Spinal cord (tissue), 10 donors: ENCODE results near the gene NRF1. TPM values are rescaled to one million over a fixed set of nuclear protein-coding genes. Genes with fewer than 3 reads are reported as not detected.

Source experiments
- DNase-seq, 6 donors: peaks; one replicate each; pipeline versions ENCODE4 v3.0.0 to v3.0.0-alpha.2; 2013 to 2015; ENCODE audit warnings: low spot score in 6 of 6, low read depth in 4 of 6
- H3K27ac ChIP-seq: one replicate; pipeline ENCODE4 v1.5.1; 2013; ENCODE audit warnings: low read depth, low read length, control low read depth
- H3K27me3 ChIP-seq: one replicate; pipeline ENCODE4 v1.6.1; 2013; ENCODE audit warnings: low read length; ENCODE audit not compliant: control insufficient read depth, insufficient read depth
- H3K36me3 ChIP-seq: one replicate; pipeline ENCODE4 v1.6.1; 2013; ENCODE audit warnings: low read length; ENCODE audit not compliant: control insufficient read depth, insufficient read depth
- H3K4me1 ChIP-seq: one replicate; pipeline ENCODE4 v1.6.1; 2013; ENCODE audit warnings: low read length; ENCODE audit not compliant: control insufficient read depth, insufficient read depth
- H3K4me3 ChIP-seq: one replicate; pipeline ENCODE4 v1.5.1; 2013; ENCODE audit warnings: low read depth, low read length, control low read depth
- H3K9me3 ChIP-seq: one replicate; pipeline ENCODE4 v1.6.1; 2013; ENCODE audit warnings: low read length; ENCODE audit not compliant: control insufficient read depth, insufficient read depth
- WGBS: methylation state at CpG from one replicate; pipeline ENCODE4 v1.1.5; 2013; ENCODE audit warnings: missing lambda C conversion rate; ENCODE audit not compliant: insufficient coverage; 5-methylcytosine and 5-hydroxymethylcytosine counted together
- polyA plus RNA-seq, 2 donors: library from polyadenylated mRNA; unstranded; fragments of 120-200 nt; gene quantifications; one replicate each; pipeline ENCODE4 v1.2.1, GENCODE V29; 2013; ENCODE audit not compliant: insufficient read length in 2 of 2
- total RNA-seq, 2 donors: library from RNA; depleted of rRNA in 1 of 2; stranded (reverse); fragments of 120-200 nt in 1 of 2; fragments of >200 nt in 1 of 2; gene quantifications; one replicate each; pipeline versions ENCODE4 v1.2.3 to v1.2.4, GENCODE V29; 2013 to 2014
- donor health status: healthy.

NRF1 gene
- total and polyA plus RNA-seq, 4 donors, result 19.9 to 30.0 (median 22.8) TPM

DNA sequence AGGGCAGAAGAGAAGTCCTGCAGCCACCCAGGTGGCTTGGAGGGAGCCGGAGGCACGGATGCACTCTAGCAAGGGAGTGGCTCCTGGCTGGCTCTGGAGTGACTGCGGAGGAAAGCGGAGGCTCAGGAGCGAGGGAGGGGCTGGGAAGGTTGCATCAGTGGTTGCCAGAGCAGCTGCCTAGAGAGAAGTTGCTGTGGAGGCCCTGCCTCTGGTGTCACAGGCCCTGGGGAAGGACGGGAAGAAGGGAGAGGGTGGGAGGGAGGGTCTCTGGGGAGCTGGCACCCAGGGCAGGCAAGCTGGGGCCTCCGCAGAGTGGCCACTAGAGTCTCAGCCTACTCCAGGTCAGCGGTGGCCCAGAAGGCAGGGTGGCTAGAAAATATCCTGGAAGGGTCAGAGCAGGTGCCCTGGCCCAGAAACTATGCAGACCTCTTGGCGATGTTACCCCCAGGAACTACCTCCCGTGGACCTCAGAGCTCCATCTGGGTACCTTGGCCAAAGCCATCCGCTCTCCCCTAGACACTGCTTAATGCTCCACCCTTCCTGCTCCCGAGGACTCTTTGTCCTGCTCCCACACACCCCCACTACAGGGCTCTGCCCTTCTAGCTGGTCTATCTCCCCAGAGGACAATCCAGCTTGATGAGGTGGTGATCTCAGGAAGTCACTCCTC lies 164.3 kb downstream of the NRF1 start:
- peaks cover 75% of the 10 kb centered on the region for H3K27me3 ChIP-seq
- peaks cover 2% of the 10 kb centered on the region for H3K36me3 ChIP-seq
- 62% methylated on average over 11 of the region's 12 CpGs for WGBS
- H3K4me3 ChIP-seq, result no peak overlapping the region
- H3K4me1 ChIP-seq, result peaks cover 22% of the 10 kb centered on the region
- H3K9me3 ChIP-seq, result no peaks in the 10 kb centered on the region
- no peak overlapping the region for H3K27ac ChIP-seq
- no peak for DNase-seq

DNA sequence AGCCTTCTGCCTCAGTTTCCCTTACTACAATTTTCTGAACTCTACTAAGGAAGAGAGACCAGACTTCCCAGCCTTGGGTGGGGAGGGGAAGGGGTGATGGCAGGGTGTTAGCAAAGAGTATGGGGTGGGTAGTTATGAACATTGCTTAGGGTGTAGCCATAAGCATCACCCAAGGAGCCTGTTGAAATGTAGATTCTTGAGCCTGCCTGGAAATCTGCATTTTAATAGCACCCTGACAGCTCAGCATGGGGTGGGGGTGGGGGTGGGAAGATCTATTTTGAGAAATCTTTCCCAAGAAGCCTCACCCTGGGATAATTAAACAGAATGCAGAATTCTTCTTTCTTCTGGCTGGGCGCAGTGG lies 164.8 kb downstream of the NRF1 start:
- Histone ChIP-seq H3K27ac (no peak overlapping the region), H3K36me3 (peaks cover 2% of the 10 kb centered on the region), H3K9me3 (no peaks in the 10 kb centered on the region), H3K4me3 (no peak overlapping the region), H3K27me3 (peaks cover 77% of the 10 kb centered on the region), H3K4me1 (peaks cover 28% of the 10 kb centered on the region)
- no CpG with 5 or more reads among the region's 1 CpG for WGBS
- no peak for DNase-seq

DNA sequence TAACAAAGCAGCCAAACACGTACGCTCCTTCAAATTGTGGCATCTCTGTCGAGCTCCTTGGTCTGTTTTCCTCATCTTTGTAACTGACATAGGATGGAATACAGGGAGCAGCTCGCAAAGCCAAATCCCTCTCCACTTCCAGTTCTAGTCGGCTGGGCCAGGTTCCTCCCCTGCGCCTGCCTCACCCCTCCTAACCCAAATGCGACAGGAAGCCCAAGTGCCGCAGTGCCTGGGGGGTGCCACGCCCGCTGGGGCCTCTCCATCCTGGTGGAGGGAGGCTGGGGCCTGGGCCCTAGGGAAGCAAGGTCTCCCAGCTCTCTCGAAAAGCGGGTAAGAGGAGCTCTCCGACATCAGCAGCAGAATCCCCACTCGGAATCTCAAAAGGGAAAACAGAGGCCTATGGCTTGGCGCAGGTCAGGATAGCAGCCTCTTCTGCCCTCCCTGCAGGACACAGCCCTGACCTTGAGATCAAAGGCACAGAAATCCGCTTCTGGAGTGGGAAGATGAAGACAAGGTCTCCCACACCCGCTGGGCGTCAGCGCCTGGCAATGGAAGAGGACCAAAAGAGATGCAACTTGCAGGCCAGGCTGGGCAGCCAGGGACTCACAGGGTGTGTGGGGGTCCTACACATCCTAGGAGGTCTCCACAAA lies 165.8 kb downstream of the NRF1 start:
- Histone ChIP-seq H3K27ac (no peak overlapping the region), H3K4me3 (no peak overlapping the region), H3K36me3 (no peaks in the 10 kb centered on the region), H3K4me1 (peaks cover 37% of the 10 kb centered on the region), H3K9me3 (no peaks in the 10 kb centered on the region), H3K27me3 (peaks cover 81% of the 10 kb centered on the region)
- DNase-seq, result peak in 1 of 6 donors; percentile 14
- WGBS, result 52% methylated on average over 17 of the region's 19 CpGs

DNA sequence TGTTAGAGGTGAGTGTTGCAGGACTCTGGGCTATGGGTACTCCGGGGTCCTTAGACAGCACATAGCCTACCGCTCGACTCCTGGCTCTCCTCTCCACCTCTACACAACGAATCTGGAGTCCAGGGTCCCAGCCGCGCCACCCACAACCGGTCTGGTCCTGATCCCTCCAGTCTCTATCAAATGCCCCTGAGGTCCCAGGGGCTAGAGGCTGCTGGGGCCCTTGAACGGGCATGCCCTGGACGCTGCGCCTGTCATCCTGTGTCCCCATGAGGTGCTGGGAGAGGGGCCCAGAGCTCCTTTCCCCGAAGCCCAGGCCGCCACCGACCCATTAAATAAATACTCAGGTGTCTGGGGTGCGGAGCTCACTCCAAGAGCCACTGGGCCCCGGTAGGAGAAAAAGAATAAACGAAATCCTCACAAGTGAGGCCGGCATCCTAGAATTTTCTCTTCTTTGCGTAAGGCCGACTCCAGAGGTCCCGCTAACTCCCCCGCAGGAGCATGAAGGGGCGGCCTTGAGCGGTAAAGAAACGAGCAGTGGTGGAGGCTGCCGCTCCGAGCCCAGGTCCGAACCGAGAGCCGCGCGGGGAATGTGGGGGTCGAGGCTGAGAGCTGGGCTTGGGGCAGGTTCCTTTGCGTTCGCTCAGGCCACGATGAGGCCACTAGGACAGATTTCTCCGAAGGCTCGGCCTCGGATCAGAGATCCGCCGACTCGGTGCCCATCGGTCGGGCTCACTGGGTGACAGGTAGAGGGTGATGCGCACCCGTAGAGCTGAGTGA lies 166.7 kb downstream of the NRF1 start:
- Histone ChIP-seq H3K9me3 (no peaks in the 10 kb centered on the region), H3K27ac (no peak overlapping the region), H3K4me3 (no peak overlapping the region), H3K36me3 (no peaks in the 10 kb centered on the region), H3K27me3 (peaks cover 85% of the 10 kb centered on the region), H3K4me1 (peaks cover 46% of the 10 kb centered on the region)
- WGBS, result 8% methylated on average over 45 of the region's 45 CpGs
- peak in 1 of 6 donors; percentile 30 for DNase-seq

DNA sequence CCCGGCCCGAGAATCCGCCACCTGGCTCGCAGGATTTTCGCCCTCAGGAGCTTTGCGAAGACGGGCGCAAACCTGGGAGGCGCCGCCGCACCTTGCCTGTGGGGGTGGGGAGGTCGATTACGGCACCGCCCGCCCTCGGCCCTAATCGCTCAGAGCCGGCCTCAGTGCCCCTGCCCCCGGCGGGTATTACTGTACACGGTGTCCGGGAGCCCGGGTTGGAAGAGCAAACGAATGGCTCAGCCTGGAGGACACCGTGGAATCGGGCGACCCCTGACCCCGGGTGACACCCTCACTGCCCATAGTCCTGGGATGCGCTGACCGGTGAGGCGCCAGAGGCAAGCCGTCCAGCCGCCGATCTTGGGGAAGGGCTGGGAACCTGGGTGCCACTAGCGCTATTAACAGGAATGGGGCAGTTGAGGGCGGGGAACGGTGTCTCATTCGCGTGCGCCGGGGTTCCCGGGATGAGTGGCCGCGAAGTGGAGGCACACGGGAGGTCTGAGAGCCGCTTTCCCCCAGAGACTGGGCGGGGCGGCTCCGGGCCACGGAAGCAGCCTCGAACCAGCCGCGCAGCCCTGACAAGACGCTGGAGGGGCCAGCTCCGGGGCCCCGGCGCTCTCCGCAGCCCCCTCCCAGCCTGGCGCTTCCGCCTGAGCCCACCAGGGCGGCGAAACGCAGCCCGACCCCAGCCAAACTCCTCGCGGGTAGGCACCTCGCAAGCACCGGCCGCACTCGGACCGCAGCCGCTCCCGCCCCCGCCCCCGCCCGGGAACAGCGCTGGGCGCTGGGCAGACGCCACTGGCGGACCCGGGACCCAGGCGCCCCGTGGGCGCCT lies 167.5 kb downstream of the NRF1 start:
- Histone ChIP-seq H3K4me1 (peaks cover 48% of the 10 kb centered on the region), H3K9me3 (no peaks in the 10 kb centered on the region), H3K27me3 (peaks cover 93% of the 10 kb centered on the region), H3K27ac (no peak overlapping the region), H3K4me3 (no peak overlapping the region), H3K36me3 (no peaks in the 10 kb centered on the region)
- WGBS, result under 1% methylated on average over 84 of the region's 84 CpGs
- peak in 1 of 6 donors; percentile 13 for DNase-seq

DNA sequence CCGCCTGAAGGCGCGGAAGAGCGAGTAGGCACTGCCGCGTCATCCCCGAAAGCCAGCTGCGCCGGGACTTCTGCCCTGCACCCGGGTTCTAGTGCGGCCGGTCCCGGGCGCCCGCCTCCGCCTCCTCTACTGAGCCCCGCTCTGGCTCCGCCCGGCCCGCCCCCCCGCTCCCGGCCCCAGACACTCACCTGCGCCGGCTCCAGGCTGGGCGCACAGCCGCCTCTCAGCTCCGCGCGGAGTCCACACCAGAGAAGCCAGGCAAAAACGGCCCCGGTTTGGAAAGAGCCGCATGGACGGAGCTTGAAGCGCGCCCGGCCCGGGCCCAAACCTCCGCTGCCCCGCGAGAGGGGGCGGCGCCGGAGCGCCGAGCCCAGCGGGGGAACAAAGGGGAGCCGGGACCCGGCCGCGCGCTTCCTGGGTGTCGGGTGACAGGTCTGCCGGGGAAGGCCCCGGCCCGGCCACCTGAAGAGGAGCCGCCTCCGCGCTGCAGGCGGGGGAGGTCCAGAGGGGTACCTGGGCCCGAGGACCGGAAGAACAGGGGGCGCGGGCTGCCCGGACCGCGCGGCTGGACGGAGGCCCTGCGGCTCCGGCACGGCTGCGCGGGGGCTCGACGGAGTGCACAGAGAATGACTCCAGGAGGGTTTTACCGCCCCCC lies 168.2 kb downstream of the NRF1 start:
- Histone ChIP-seq H3K27ac (no peak overlapping the region), H3K27me3 (peaks cover 95% of the 10 kb centered on the region), H3K4me1 (peaks cover 51% of the 10 kb centered on the region), H3K9me3 (no peaks in the 10 kb centered on the region), H3K4me3 (no peak overlapping the region), H3K36me3 (no peaks in the 10 kb centered on the region)
- peak in 1 of 6 donors; percentile 37 for DNase-seq
- under 1% methylated on average over 76 of the region's 76 CpGs for WGBS

DNA sequence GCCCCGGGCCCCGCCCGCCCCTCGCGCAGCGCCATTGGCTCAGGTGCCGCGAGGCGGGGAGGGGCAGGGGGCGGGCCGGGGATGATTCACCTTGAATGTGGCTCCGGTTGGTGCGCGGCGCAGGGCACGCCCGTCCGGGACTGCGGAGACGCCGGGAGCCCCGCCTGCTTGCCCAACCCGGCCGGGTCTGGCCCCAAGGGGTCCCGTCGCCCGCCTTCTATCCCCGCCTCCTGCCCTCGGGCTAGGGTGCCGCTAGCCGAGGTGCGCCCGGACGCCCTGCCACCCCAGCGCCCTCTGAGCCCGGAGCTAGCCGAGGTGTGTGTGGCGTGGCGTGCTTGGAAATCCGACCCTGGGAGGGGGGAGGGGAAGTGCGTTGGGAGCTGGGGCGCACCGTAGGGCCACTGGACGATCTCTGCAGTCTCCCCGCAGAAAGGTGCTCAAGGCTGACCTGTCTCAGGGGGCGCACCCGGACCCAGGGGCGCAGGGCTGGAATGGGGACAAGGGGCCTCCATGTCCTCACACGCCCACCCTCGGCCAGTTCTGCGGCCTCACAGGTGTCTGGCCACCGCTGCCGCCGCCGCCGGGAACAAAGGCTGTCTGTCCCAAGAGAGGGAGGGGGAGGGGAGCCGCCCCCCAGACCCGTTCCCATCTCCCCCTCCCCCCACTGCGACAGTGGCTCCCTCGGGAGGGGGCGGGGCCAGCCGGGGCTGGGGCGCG lies 168.9 kb downstream of the NRF1 start:
- H3K4me1 ChIP-seq, result peaks cover 56% of the 10 kb centered on the region
- no peak overlapping the region for H3K27ac ChIP-seq
- no peaks in the 10 kb centered on the region for H3K9me3 ChIP-seq
- WGBS, result under 1% methylated on average over 54 of the region's 64 CpGs
- no peak overlapping the region for H3K4me3 ChIP-seq
- H3K36me3 ChIP-seq, result no peaks in the 10 kb centered on the region
- peak in 1 of 6 donors; percentile 17 for DNase-seq
- H3K27me3 ChIP-seq, result peaks cover 99% of the 10 kb centered on the region

DNA sequence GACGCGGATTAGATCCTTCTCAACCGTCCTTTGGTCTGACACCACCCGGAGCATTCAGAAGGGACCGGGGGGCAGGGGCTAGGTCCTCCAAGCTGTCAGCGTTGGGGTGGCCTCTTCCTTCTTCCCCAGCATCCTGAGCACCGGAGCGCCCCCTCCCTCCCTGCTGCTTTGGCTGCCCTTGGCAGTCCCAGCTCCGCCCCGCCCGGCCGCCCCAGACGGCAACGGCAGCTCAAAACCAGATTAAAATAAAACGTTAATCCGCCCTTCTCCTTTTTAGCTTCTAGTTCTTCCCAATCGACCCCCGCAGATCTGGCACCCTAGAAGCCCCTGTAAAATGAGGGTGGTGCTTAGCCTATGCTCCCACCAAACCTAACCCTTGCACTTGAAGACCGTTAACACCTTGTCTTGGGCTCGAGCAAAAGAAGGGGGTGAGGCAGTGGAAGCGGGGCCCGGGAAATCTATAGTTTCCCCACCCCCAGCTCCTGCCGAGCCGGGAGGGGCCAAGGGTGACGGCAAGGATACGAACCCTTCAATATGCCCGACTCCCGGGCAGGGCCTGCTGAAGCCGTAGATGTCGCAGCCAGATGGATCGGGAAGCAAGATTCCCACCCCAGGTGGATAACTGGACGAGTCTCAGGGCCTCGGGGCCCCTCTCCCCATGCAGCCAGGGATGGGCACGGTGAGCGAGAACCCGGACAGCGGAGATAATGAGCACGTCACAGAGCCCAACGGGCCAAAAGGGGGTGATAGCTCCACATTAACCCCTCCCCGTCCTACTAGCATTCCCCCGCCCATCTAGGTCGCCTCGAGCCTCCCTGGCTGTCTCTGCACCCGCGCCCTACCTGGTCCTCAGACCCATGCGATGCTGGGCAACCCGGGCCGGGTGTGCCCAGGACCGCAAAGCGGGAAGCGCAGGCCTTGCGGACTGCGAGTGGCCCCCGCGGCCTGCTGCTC lies 169.7 kb downstream of the NRF1 start:
- under 1% methylated on average over 44 of the region's 55 CpGs for WGBS
- Histone ChIP-seq H3K4me3 (no peak overlapping the region), H3K36me3 (no peaks in the 10 kb centered on the region), H3K27ac (no peak overlapping the region), H3K9me3 (no peaks in the 10 kb centered on the region), H3K4me1 (peaks cover 63% of the 10 kb centered on the region), H3K27me3 (peaks cover 99% of the 10 kb centered on the region)
- DNase-seq, result peak in 1 of 6 donors; percentile 33
